ENCODE measurements around the gene ASAP2. TPM values are rescaled to one million over a fixed set of nuclear protein-coding genes. Genes with fewer than 3 reads are reported as not detected.

The ASAP2 gene
- polyA plus RNA-seq, 3 donors = 0.08 to 1.1 (median 0.20) TPM

GRCh38 chr2:9388199-9388681 is 181.6 kb downstream of the ASAP2 start:
- no peak overlapping the region for H3K4me2 ChIP-seq (replicated peaks; ENCODE audit: extremely low read depth, low read length, poor library complexity, severe bottlenecking)
- H3K27me3 ChIP-seq (ENCODE audit: control insufficient read depth in 2 of 2, insufficient read depth in 2 of 2, low read length in 2 of 2) = no peaks in the 10 kb centered on the region
- no peak overlapping the region for H3K27ac ChIP-seq (ENCODE audit: low read depth in 1 of 2, low read length in 2 of 2)
- H3K27ac Mint-ChIP-seq = no peak overlapping the region
- H3K4me1 ChIP-seq (ENCODE audit: control insufficient read depth in 1 of 2, insufficient read depth in 2 of 2, low read length in 2 of 2) = no peaks in the 10 kb centered on the region
- H4K20me1 ChIP-seq (ENCODE audit: insufficient read depth, low read length) = no peaks in the 10 kb centered on the region
- H3K79me2 ChIP-seq (ENCODE audit: insufficient read depth, low read length) = no peaks in the 10 kb centered on the region
- H3K4me1 Mint-ChIP-seq = no peaks in the 10 kb centered on the region
- H3K9me3 ChIP-seq (replicated peaks in 1 of 2; ENCODE audit: control insufficient read depth in 1 of 2, insufficient read depth in 1 of 2, low read length in 2 of 2) = no peaks in the 10 kb centered on the region
- no peak overlapping the region for H3K4me3 ChIP-seq (replicated peaks in 1 of 3; ENCODE audit: low read depth in 2 of 3, low read length in 3 of 3)
- TF ChIP-seq CTCF (IDR thresholded peaks at IDR 0.05) = no peak
- no peaks in the 10 kb centered on the region for H3K36me3 ChIP-seq (replicated peaks in 1 of 2; ENCODE audit: control insufficient read depth in 1 of 2, insufficient read depth in 2 of 2, low read length in 2 of 2)
- WGBS (ENCODE audit: insufficient coverage) = over 99% methylated on average over 7 of the region's 11 CpGs
- H3K9me3 Mint-ChIP-seq = peaks cover 0 to 12% (median 3%) of the 10 kb centered on the region in 7 donors
- H3K36me3 Mint-ChIP-seq = peaks cover 2 to 12% of the 10 kb centered on the region in 2 donors
- H2AFZ ChIP-seq (ENCODE audit: insufficient read depth, low read depth, low read length, poor library complexity, severe bottlenecking) = no peak overlapping the region
- no peak overlapping the region for H3K9ac ChIP-seq (ENCODE audit: insufficient read depth, low read length, poor library complexity, severe bottlenecking)
- intact Hi-C loops (cut with micrococcal nuclease) = no loop called here
- no peak for DNase-seq
- H3K4me3 Mint-ChIP-seq = no peak overlapping the region
- H3K27me3 Mint-ChIP-seq (ENCODE audit: low read depth in 3 of 3) = peaks cover 1 to 3% (median 2%) of the 10 kb centered on the region in 3 donors

GRCh38 chr2:9388950-9389911 is 182.6 kb downstream of the ASAP2 start:
- intact Hi-C loops (cut with micrococcal nuclease) = no loop called here
- WGBS (ENCODE audit: insufficient coverage) = 96% methylated on average over 26 of the region's 28 CpGs
- H3K36me3 ChIP-seq (replicated peaks in 1 of 2; ENCODE audit: control insufficient read depth in 1 of 2, insufficient read depth in 2 of 2, low read length in 2 of 2) = no peaks in the 10 kb centered on the region
- no peaks in the 10 kb centered on the region for H3K79me2 ChIP-seq (ENCODE audit: insufficient read depth, low read length)
- H2AFZ ChIP-seq (ENCODE audit: insufficient read depth, low read depth, low read length, poor library complexity, severe bottlenecking) = no peak overlapping the region
- no peak overlapping the region for H3K4me3 Mint-ChIP-seq
- no peaks in the 10 kb centered on the region for H4K20me1 ChIP-seq (ENCODE audit: insufficient read depth, low read length)
- H3K27ac ChIP-seq (ENCODE audit: low read depth in 1 of 2, low read length in 2 of 2) = no peak overlapping the region
- TF ChIP-seq CTCF (IDR thresholded peaks at IDR 0.05) = no peak
- peaks cover 0 to 12% (median 3%) of the 10 kb centered on the region in 7 donors for H3K9me3 Mint-ChIP-seq
- no peaks in the 10 kb centered on the region for H3K4me1 Mint-ChIP-seq
- no peak for DNase-seq
- peak overlapping the region in 1 of 7 donors; percentile 68 for H3K27ac Mint-ChIP-seq
- no peak overlapping the region for H3K9ac ChIP-seq (ENCODE audit: insufficient read depth, low read length, poor library complexity, severe bottlenecking)
- no peaks in the 10 kb centered on the region for H3K27me3 ChIP-seq (ENCODE audit: control insufficient read depth in 2 of 2, insufficient read depth in 2 of 2, low read length in 2 of 2)
- H3K4me2 ChIP-seq (replicated peaks; ENCODE audit: extremely low read depth, low read length, poor library complexity, severe bottlenecking) = no peak overlapping the region
- no peaks in the 10 kb centered on the region for H3K9me3 ChIP-seq (replicated peaks in 1 of 2; ENCODE audit: control insufficient read depth in 1 of 2, insufficient read depth in 1 of 2, low read length in 2 of 2)
- no peaks in the 10 kb centered on the region for H3K4me1 ChIP-seq (ENCODE audit: control insufficient read depth in 1 of 2, insufficient read depth in 2 of 2, low read length in 2 of 2)
- H3K27me3 Mint-ChIP-seq (ENCODE audit: low read depth in 3 of 3) = peaks cover 1 to 3% (median 2%) of the 10 kb centered on the region in 3 donors
- H3K36me3 Mint-ChIP-seq = peaks cover 2 to 10% of the 10 kb centered on the region in 2 donors
- H3K4me3 ChIP-seq (replicated peaks in 1 of 3; ENCODE audit: low read depth in 2 of 3, low read length in 3 of 3) = no peak overlapping the region

Data from CD14-positive monocyte (primary cell).